Mucosa of gallbladder (tissue), 1 donor: ENCODE data around the gene UNCX. TPM values are rescaled to one million over a fixed set of nuclear protein-coding genes. Genes with fewer than 3 reads are reported as not detected.

Experiments used
- DNase-seq: peaks from one replicate; pipeline ENCODE4 v3.0.0-alpha.2; 2020; ENCODE audit warnings: low spot score
- total RNA-seq: library from RNA; stranded (reverse); gene quantifications from one replicate; pipeline ENCODE4 v1.2.1, GENCODE V29; 2021
- donor health status: DM: no; HTN: no; CAD: no.

Gene UNCX
- total RNA-seq, 1 donor from 2014 or later: not detected

DNA sequence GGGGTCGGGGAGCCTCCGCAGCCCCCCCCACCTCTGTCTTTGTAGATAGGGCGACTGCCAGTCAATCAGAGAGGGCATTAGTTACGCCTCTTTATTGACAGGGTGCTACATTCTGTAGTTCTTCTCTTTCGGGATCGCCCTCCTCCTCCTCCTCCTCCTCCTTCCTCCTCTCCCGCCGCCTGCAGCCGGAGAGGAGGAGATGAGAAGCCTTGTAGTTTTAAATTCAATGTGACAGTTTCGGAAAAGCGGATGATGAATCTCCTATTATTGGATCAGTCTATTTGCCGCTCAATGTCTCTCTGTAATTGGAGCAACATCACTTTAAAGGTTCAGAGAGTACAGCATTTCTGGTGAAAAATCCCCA lies 587 bp upstream of the UNCX start:
- DNase-seq: no peak

DNA sequence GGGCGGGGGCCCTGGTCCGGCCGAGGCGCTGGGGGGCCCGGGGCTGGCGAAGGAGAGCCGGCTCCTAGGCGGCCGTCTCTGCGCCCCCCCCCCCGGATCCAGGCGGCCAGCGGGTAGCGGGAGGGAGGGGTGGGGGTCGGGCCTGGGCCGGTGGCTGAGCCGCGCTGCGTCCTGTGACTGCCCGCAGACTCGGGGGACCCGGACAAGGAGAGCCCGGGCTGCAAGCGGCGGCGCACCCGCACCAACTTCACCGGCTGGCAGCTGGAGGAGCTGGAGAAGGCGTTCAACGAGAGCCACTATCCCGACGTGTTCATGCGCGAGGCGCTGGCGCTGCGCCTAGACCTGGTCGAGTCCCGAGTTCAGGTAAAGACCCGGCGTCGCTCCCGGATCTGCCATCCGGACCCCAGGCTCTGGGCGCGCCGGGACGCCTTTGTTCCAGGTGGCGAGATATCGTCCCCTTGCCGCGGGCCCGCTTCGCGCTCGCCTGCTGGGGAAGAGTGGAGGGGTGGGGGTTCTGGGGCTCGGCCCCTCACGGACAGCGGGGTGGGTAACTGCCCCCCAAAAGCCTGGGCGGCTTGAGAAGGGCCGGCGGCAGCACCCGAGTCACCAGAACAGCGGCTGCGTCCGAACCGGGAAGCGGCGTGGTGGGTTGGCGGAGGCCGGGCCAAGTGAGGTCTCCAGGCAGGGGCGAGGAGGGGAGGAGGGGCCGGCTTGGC lies 819 bp downstream of the UNCX start:
- no peak for DNase-seq

DNA sequence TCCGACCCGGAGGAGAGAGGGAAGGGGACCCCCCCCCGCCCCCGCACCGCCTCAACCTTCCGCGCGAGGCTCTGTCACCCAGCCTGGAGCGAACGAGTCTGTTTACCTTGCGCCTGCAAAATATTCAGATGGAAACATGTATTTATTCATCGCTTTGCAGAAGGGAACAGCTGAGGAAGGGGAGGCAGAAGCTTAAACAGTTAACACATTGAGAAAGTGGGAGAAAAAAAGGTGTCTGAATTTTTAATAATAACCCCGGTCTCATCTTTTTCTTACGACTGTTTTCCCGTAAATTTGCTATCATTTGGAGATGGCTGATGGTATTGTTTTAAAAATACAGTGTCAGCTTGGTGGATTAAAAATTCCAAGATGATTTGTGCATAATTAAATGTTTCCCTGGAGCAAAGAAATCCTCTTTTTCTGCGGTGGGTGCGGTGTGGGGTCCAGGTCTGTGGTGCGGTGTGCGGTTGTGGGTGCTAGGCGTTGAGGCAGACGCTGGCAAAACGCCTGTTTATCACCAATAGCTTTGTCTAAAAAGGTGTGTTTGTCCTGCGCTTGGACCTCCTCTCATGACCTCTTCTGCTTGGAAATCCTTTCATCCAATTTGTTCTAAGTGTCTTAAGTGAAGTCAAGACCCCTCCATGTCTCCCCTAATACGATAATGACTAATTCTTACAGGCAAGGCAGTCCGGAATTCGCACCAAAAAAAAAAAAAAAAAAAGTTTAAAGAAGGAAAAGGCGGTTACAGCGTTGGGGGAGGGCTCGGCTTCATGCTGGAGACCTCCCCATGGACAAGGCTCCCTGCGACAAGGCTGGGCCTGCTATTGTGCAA lies 1.6 kb downstream of the UNCX start:
- DNase-seq: no peak

DNA sequence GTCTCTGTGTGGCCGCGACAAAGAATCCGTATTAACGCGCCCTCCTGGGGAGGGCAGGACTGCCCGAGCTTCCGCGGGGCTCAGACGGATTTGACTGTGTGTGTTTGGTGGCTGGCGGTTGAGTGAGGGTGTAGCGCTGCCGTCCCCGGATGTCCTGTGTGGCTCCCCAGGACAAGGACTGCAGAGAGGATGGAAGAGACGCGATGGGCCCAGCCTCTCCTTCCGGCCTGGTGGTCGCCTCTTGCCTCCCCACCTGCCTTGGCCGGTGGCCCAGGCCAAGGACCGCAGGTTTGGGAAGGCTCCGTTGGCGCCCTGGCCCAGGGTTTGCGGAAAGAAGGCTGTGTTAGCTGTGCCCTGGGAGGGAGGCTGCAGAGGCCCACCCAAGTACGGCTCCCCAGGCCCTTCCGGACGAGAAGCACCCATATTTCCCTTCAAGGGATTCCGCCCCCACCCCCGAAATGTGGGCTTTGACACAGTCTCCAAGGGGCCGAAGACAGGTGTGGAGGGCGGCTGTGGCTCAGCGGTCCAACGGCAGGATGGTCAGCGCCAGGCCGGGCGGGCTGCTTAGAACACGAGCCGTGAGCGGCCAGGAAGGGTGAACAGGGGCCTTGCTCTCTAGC lies 2.3 kb downstream of the UNCX start:
- DNase-seq: no peak

DNA sequence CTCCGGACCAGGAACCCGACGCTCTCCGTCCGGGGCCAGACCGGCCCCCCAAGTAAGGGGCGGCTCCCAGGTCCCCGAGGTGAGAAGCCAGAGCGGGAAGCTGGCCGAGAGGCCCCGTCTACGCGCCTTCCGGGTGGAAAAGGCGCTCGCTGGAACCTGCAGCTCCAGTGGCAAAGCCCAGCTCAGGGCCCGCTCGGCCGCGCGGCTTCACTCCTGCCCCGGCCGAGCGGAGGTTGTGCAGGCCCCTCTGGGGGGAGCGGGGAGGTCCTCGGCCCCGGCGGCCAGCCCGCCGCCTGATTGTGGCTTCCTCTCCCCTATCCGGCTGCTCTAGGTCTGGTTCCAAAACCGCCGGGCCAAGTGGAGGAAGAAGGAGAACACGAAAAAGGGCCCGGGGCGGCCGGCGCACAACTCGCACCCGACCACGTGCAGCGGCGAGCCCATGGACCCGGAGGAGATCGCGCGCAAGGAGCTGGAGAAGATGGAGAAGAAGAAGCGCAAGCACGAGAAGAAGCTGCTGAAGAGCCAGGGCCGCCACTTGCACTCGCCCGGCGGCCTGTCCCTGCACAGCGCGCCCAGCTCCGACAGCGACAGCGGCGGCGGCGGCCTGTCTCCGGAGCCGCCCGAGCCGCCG lies 2.9 kb downstream of the UNCX start:
- no peak for DNase-seq

DNA sequence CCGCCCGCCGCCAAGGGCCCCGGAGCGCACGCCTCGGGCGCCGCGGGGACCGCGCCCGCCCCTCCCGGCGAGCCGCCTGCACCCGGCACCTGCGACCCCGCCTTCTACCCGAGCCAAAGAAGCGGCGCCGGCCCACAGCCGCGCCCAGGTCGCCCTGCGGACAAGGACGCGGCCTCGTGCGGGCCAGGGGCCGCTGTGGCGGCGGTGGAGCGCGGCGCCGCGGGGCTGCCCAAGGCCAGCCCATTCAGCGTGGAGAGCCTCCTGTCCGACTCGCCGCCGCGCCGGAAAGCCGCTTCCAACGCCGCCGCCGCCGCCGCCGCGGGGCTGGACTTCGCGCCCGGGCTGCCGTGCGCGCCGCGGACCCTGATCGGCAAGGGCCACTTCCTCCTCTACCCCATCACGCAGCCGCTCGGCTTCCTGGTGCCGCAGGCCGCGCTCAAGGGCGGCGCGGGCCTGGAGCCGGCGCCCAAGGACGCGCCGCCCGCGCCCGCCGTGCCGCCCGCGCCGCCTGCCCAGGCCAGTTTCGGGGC lies 3.5 kb downstream of the UNCX start:
- no peak for DNase-seq

DNA sequence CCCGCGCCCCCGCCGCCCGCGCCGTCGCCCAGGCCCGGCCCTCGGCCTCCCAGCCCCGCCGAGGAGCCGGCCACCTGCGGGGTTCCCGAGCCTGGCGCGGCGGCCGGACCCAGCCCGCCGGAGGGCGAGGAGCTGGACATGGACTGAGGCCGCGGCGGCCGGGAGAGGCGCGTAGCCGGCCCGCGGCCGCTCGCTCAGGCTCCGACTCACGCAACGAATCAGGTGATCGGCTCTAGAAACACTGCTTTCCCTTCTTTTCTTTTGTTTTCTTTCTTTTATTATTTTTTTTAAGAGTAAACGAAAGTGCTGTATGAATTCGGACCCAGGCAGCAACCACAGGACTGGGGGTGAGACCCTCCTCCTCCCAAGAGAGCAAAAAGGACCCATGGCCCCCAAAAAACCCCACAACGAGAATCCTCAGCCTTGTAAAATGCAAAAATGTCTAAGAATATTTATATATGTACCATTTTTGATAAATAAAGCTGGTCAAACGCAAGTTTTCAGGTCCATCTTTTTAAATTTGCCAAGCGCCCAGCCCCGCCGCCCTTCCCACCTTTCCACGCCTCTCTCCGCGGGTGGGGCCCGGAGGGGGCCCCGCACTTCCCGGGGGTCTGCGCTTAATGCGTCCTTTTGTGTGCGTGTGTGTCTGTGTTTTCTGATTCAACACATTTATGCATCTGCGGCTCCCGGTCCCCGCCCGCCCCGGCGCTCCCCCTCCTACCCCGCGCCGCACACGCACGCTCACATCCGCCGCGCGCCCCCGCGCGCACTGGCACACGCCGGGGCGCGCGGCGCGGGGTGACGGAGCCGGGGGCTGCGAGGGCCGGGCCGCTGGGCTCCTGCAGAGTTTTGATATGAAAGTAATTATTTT lies 4.4 kb downstream of the UNCX start:
- no peak for DNase-seq

DNA sequence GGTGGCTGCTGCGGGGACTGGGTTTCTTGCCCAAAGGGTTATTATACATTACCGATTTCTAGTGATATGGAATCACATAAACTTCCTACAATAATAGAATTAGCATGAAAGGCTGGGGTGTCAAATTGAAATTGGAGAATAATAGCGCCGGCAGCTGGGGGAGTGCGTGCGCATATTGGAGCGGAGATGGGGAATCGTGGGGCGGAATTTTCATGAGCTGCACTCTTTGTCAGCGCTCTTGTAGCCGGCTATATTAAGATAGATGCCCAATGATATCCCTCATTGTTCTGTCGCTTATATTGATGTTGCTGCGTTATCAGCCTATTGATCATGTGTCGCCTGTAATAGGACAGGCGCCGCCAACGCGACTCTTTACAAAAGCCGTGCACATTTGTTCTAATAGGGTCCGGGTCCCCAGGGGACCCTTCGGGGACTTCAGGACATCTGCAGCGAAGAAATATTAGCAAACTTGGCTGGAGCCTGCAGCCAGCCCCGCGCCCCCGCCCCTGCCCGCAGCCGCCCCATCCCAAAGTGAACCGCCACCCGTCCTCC lies 5.1 kb downstream of the UNCX start:
- DNase-seq: no peak

DNA sequence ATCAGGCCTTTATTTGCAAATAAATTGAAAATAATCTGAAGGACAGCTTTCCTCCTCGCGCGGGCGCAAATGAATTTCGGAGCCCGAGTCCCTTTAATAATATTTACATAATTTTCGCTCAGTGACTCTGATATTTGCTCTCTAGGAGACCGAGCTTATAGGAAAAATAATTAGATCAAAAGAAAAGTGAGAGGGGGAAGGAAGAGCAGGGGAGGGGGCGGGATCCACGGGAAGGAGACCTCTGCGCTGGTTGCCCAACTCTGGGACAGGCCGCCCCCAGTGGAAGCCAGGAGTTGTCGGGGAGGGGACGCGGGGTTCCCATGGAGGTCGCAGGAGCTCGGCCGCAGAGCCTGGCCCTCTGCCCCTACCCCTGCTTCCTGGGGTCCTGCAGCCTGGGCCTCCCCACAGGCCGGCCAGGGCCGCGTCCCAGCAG lies 5.8 kb downstream of the UNCX start:
- DNase-seq: no peak

DNA sequence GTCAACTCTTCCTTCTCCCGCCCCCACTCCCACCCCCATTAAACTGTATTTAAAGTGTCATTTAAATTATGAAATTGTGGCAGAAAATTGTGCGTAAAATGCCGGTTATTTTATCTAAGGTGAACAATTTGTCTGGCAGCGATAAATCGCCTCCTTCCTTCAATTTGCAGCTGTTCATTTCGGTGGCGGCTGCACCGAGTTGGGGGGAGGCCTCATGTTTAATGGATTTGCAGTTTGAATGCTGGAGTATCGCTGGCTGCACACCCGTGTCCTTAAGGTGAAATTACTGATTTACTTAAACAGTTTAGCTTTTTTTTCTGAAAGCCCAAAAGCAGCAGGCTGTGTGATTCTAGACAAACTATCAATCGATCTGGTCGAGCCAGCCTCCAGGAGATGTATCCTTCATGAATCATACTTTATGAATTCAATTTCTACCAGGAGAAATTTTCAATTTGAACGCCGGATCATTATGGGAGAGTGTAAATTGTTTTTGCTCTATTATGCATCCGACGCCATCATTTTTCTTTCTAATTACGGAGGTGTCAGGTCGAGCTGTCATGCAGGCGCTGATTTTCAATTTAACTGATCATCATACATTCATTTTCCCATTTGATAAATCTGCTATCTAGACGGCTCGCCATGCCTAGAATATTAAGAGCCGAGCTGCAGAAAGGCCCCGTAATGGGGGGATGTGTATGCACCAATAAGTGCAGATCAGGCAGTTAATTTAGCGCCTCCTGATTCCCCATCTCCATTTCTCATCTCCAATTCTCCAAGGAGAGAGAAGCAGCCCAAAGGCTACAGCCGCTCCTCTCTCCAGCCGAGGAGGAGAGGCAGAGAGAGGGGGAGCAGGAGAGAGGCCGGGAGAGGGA lies 6.5 kb downstream of the UNCX start:
- no peak for DNase-seq

DNA sequence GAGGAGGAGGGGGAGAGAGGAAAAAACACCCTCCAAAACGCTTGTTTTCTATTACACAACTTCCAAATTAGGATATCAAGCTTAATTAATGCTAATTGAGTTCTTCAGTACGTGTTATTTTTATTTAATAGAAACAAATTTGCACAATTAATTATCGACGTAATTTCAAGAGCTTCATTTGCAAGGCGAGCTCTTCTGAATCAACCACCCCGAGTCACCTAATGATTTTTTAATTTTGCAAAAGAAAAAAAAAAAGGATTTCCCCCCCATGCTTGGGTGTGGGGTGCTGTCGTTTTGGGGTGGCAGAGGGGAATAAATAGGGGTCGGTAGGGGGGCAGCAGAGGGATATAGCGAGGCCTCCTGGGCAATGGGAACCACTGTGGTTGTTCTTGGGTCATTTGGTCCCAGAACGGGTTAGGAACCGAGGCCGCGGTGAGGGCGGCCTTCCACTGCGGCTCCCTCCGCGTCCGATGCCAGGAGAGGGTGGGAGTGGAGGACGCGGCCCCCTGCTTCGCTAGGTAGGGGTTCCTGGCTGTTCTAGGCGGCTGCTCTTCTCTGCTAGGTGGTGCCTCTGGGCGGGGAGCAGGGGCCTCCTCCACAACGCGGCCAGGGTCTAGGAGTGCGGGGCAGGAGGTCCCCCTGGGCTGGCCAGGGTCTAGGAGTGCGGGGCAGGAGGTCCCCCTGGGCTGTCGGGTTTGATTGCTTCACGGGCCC lies 7.3 kb downstream of the UNCX start:
- DNase-seq: no peak

DNA sequence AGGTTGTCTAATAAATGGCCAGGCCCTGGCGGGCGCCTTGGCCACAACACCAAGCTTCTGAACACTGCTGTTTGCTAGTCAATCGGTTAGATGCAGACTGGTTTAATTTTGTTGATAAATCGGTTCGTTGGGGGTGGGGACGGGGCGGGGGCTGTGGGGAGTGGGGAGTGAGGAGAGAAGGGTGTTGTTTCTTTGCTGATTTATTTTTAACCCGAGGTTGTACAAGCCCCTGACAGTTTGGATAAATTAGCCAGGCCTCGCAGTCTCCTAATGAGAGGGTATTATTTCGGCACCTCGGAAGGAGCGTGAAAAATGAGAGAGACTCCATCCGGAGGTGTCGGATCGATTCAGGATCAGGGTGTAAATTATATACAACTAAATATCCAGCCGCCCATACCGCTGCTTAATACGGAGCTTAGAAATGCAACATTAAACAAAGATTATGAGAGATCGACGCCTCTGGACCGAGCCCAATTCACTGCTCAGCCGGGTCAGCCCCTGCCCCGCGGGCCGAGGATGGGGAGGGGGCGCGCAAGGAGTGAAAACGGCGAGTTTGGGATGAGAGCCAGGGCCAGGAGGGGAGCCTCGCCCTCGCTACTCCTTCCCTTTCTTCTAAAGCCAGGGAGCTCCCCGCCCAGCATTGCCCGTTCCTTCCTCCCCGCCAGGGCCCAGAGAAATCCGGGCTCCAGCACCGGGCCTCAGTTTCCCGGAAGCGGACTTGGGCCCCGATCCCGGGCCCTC lies 8.0 kb downstream of the UNCX start:
- DNase-seq: no peak

DNA sequence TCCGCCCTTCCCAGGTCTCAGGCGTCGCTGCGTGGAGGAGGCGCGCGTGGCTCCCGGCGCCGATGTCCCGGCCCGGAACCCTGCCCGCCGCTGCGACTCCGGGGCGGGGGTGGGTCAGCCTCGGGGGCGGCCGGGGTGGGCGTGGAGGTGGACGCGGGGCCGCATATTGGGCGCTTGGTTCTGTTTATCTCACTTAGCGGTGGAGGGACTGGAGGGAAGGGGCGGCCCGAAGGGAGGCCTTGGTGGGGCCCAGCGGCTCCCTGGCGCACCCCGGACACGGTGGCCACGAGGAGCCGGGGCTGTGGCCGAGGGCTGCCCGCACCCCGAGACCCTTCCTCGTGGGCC lies 8.6 kb downstream of the UNCX start:
- DNase-seq: no peak

DNA sequence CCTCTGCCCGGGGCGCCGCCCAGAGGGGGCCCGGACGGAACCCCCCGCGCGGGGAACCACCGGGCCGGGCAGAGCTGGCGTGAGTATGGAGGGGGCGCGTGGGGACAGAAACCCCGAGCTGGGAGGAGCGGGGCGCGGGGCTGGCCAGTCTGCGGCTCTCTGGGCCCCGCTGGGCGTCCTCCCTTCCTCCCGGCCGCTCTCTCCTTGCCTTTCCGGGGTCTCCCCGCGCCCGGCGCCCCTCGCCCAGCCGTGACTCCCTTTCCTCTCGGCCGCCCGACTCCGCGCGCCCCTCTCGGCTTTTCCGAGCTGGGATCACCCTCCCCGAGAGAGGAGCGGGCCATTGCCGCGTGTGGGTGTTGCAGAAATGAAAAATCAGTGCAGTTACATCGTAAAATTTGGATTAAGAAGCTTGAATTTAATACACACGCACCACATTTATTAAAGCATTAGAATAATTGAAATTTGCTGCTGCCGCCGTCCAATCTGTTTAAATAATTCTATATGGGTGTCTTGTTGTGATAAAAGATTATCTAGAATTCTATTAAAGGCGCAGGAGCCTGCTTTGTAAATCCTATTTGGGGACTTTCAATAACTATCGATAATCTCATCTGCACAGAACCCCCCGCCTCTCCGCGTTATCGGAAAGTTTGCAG lies 9.1 kb downstream of the UNCX start:
- no peak for DNase-seq

DNA sequence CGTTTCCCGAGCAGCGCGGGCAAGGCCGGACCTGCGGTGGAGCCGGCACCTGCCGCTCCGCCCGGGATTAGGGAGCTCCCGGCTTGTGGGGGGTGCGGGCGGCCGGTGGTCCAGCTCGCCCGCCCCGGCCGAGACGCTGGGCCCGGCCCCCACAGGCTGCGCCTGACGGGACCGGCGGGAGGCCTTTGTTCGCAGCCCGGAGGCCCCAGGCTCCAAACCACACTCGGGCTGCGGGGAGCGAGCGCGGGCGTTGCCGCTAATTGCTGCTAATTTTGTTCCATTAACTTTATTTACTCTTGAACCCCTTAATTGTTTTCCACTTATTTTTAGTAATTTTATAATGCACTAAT lies 9.6 kb downstream of the UNCX start:
- DNase-seq: no peak

DNA sequence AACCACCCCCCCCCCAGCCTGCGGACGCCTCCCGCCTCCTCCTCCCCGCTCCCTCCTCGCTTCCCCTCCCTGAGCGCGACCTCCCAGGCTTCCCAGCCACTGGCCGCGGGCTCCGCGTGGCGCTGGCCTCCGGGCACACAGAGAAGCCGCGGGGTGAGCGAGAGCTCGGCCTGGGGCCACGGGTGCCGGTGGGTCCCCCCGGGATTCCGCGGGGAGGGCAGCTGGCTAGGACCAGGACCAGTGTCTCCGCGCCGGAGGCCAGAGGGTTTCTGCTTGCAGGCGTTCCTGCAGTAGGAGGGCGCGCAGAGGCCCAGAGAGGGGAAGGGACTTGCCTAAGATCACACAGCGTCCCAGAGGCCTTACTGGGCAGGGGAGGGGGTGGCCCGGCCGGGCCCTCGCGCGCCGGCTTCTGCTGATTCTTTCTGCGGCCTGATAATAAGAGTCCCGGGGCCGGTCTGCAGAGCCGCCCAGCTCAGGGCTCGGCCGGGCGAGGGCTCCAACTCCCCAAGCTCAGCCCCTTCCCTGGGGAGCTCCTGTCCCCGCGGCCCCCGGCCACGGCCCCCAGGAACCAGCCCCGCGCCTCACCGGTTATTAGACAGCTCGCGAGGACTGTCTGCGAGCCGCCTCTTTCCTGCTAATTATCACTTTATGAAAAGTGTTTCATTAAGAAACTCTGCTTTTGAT lies 10.1 kb downstream of the UNCX start:
- no peak for DNase-seq

DNA sequence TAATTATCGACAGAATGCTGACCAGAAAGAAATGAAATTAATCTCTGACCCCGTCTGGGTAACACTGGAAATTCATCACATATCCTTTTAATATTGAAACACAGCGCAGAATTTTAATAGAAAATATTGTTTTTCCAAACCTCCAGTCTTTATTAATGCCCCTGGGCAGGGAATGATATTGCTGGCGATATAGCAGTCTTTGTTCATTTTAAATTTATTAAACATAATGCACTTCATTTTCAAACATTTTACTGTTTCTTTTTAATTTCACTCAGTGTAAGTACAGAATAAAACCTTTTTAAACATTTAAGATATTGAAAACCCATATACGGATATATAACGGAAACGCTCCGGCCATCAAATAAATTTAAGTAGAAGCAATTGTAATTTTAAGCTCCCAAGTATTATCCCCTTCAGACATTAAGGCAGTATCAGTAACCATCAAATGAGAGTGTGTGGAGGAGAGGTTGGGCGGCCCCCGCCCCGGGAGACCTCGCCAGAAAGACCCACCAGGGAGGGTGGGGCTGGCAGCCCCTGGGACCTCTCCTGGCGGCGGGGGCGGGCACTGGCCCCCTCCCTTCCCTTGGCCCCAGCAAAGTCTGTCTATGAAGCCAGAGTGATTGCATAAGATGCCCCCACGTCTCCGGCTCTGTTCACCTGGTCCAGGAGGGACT lies 10.8 kb downstream of the UNCX start:
- no peak for DNase-seq
